ENCODE measurements around the gene BEND4.
A peak's percentile ranks its signal among the peaks of the same experiment; 100 is the strongest.
"Not testable (repeated sequence)": the region's sequence is repeated elsewhere in the genome, so short reads cannot be mapped to it uniquely, and the experiment has no call there.

BEND4 gene

DNA sequence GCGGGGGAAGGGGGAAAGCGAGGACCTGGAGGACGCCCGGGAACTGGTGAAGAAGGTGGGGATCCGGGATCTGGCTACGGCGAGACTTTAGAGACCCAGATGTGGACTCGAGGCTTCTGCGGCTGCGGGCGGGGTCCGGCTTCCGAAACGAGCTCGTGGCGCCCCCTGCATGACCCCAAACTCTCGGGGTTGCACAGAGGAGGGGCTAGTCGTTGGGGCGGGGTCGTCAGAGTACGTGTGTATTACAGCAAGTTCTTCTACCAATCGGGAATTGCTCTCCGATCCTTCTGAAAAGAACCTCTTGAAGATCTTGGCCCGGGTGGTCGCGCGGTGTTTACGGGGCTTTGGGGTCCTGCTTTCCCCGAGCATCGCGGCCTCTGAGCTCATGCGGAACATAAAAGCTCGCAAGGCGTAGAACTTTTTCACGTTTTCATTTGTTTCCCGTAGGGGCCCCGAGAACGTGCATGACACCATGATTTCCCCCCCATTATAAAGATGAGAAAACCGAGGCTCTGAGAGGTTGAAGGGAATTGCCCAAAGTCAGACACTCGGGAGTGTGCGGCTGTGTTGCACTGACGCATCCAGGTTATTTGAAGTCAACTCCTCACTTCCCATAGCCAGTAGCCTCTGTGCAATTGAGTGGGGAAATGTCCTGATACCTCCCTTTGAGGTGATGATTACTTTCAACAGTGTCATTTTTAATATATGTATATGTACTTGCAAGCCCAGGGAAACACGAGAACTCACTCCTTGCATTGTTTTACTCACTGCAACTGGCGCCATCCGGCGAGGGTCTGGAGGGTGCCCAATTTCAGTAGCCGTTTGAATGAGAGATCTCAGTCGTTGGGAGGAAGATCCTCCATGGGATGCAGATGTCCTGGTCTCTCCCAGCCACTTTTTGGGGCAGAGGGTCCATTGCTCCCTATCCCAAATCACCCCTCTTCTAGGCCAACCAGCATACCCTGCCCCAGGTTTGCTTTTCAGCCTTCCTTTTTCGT, at the start of gene BEND4:
BEND4 (minus strand) TSS at position 149 of the 998 bp plus-strand sequence. CDS start 512 bp downstream, outside the sequence.
- no peak for DNase-seq

DNA sequence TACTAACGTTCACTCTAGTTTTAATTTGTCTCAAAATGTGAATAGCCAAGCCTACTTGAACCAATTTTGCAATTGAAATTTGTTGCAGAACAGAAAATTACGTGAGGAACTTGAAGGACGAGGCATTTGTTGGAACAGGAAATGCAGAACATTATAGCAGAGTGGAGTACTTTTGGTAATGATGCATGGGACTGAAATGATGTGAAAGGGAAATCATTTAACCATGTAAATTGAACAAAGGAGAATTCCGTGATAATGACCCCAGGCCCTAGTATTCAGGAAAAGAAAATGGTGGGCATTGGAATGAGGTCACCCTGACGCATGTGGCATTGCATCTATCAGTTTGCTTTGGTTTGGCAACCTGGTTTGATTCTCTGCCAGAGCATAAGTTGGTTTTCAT, 44.9 kb upstream of the BEND4 start:
- DNase-seq: no peak

DNA sequence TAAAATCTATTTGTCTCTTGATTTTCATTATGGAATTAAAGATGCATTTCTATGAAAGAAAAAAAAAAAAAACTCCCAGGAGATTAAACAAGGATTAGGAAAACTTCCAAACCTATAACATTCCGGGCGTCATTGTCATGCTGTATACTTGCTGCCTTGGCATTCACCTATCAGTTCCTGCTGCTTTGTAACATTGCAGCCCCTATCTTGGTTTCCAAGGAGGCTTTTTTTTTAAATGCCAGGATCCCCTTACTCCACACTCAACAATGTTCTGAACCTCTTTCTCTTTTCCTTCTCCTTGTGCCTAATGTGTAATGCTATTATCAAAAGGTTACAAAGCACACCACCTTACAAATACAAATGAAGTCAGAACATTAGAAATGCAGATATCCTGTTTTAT, 20.5 kb upstream of the BEND4 start:
- no peak for DNase-seq

DNA sequence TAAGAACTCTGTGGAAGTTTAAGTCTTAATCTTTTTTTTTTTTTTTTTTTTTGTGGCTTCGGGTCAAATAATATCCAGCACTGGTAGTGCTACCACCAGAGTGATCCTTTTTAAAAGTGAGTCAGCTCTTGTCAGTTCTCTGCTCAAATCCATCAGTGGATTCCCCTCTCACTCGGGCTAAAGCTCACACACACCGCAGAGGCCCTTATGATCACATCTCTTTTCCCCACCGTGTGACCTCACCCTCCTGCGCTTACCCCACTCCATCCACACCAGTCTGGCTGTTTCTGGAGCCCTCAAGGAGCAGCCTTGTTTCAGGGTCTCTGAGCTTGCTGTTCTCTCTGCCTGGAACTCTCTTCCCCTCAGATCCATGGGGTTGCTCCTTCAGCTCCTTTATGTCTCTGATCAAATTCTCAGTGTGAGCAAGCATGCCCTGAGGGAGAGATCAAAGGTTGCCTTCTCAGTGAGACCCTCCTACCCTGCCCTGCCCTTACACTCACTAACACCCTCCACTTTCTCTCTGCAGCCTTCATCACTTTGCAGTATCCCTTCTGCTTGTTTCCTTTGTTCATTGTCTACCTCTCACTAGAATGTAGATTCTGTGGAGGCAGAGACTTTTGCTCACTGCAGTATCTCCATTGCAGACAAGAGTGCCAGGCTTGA, 19.8 kb upstream of the BEND4 start:
- no peak for DNase-seq

DNA sequence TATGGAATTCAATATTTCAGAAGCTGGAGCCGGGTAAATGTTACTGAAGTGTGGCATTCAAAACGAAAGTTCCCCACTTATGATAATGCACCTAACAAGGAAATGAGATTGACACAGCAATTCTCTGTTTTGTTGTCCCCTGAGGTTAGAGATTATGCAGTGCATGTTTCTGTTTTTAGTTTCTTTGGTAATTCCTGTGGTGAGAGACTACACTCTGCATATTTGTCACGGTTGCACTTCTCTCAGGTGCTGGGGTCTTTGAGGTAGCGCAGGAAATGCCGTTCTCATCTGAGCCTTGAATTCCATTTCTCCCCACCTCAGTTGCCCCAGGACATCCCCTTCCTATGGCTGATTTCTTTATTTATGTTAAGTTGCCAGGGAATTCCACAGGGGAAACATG, 15.3 kb upstream of the BEND4 start:
- no peak for DNase-seq

DNA sequence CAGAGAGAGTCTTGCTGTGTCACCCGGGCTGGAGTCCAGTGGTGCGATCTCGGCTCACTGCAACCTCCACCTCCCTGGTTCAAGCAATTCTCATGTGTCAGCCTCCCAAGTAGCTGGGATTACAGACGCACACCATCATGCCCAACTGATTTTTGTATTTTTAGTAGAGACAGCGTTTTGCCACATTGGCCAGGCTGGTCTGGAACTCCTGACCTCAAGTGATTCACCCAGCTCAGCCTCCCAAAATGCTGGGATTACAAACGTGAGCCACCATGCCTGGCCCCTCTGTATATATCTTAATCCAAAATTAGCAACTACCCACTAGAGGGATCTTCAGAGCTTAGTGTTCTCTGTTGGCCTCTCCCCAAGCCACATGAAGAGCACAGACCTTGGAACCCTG, 13.7 kb upstream of the BEND4 start:
- DNase-seq: not testable (repeated sequence)

DNA sequence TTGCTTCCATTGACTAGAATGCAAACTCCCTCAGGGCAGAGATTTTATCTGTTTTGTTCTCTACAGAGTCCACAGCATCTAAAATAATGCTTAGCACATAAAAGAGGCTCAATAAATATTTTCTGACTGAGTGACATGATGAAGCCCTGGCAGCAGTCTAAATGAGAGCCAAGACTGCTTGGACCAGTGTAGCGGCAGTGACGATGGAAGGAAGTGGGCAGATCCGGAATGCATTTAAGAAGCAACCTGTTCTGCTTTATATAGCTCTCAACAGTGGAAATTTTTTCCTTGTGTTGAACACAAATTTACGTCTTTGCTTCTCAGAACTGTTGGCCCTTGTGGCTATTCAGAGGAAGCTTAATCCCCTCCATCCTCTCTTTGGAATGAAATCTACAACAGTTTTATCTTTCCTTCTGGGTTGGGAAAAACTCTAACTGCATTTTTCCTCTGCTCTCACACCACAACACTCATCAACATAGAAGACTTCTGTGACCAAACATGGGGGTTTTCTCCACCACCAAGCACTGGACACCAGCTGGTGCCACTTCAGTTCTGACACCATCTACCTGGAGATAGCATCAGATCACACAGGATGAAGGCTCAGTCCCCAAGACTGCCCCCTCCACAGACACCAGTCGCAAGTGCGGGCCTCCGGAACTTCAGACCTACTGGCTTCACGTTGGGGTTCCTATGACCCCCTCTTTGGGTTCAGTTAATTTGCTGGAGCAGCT, 7.0 kb upstream of the BEND4 start:
- no peak for DNase-seq

DNA sequence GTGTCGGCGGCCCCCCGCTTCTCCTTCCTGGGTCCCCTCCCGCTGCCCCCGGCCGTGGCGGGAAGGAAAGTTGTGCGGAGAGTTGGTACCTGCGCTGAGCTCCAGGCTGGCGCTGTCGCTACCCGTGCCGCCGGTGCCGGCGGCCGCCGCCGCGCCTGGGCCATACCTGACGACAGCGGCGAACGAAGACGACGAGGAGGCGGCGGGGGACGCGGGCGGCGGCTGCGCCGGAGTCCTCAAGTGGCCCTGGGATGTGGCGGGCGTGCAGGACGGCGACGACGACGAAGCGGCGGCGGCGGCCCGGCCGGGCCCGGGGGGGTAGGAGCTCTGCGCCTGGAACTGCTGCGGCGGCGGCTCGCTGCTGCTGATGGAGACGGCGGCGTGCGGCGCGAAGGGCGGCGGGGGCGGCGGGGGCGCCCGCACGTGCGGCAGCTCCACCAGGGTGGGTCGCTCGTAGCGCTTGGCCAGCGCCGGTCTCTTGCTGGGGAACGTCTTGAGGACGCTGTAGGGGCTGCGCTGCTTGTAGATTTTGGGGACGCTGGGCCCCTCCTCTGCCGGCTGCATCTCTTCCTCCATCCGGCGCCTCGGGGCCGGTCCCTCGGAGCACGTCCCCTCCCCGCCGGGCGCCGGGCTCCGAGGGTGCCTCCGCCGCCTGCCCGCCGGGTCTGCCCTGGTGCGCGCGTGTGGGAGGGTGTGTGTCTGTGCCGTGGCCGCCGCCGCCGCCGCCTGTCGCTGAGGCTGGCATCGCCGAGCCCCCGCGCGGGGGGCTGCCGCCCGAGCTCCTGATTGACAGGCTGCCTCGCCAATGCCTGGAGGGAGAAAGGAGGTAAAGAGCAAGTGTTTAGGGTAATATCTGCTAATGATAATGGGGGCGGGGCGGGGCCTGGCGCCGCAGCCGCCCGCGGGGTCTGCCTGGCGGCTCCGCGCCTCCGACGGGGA, 618 bp downstream of the BEND4 start:
- peak; percentile 26 for DNase-seq

DNA sequence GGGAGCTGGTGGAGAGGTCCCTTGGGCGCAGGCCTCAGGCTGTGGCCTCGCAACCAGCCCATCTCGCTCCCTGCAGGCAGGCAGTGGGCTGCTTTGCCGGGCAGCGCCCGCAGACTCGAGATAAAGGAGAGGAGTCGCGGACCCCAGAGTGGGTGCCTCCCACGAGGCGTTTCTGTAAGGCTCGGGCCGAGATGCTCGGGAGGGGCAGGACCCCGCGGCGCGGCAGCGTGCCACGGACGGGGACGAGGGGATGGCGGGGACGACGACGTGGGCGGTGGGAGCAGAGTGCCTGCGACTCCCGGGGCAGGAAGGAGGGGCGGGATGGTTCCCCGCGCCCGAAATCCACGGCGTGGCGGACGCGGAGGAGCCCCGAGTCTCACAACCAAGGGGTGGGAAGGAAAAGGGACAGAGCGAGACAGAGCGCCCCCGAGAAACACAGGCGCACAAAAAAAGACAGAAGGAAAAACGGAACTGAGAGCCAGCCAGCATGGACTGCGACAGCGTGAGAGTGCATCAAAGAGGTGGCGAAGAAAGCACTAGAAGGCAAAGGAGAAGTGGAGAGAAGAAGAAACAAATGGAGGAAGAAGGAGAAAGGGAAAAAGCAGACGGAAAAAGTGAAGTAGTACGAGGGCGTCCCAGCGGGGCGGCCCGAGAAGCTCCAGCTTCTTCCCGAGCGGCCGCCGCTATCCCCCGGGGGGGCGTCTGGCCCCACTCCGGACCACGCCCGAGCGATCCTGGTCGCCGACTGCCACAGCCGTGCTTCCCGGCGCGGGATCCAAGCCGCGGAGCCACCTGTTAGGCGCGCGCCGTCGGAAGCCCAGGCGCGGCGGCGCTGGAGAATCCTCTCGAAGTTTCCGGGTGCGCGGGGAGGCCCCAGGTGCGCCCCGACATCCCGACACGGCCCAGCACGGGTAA, 1.5 kb downstream of the BEND4 start:
- no peak for DNase-seq

DNA sequence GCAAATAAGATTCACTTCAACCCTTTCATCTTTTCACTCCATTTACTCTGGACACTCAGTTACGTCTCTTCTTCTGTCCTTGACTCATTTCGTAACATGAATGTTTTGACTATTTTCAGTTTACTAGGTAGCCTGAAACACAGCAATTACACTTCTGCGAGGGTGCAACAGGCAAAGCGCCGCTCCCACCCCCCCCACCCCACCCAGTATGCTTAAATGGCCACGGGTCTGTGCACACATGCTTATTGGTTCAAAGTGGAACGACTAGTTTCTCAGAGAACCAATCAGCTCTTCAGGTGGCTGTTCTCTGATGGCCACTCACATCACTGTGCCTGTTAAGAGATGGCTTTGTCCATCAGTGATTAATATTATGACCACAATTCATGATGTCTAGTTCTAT, 3.5 kb downstream of the BEND4 start:
- DNase-seq: no peak

DNA sequence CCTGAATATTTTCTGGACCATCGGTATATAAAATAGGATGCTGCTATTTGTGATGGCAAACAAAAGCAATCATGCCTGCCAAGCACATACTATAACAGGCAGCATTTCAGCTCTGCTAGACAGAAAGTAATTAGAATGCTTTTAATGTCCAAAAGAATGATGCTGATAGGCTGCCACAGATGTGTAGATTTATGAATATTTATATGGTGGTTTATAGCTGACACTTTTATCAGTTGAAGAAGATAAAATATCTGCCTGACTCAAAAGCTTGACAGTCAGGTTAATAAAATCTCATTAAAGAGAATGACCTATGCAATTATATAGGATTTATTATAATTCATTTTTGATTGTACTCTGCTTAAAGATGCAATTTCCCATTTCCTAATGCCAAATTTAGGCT, 4.0 kb downstream of the BEND4 start:
- DNase-seq: no peak

DNA sequence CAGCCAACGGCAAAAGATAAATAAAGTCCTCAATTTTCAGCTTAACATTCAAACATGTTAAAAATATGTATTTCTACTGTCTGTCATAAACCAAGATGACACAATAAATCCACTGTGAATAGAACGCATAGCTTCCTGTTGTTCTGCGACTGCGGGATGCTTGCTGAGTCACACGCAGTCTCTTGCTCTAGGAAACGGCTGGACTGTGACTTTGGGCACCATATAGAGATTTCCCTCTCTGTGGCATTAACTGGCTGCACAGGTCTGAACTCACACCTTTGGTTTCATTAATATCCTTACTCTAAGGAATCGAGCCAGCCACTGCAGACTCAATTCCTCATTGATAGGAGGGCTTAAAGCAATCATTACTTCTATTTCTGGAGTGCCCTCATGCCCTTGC, 8.4 kb downstream of the BEND4 start:
- no peak for DNase-seq

DNA sequence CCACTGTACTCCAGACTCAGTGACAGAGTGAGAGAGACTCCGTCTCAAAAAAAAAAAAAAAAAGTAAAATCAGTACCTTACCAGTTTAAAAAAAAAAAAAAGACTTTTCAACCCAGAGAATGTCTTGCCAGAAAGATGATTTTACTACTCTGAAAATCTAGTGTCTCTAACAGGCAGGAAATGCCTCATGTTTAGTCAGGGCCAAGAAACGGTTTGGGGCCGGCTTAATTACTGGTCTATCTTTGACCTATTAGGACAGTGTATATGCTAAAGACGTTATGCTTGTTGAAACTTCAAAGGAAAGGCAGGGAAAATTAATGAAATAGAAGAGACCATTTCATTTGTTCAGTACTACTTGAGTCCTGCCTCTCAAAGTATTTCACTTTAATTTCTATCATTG, 9.9 kb downstream of the BEND4 start:
- no peak for DNase-seq

DNA sequence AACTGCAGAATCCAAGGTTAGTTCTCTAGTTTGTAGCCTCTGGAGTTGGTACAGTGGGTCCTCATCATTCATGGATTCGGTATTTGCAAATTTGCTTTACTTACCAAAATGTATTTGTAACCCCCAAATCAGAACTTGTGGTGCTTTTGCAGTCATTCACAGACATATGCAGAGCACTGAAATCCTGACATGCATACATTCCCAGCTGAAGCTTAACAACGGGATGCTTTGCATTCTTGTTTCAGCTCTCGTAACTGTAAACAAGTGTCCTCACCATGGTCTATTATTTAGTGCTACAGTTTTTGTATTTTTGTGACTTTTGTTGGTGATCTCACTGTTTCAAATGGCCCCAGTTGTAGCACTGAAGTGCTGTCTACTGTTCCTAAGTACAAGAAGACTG, 16.1 kb downstream of the BEND4 start:
- no peak for DNase-seq

DNA sequence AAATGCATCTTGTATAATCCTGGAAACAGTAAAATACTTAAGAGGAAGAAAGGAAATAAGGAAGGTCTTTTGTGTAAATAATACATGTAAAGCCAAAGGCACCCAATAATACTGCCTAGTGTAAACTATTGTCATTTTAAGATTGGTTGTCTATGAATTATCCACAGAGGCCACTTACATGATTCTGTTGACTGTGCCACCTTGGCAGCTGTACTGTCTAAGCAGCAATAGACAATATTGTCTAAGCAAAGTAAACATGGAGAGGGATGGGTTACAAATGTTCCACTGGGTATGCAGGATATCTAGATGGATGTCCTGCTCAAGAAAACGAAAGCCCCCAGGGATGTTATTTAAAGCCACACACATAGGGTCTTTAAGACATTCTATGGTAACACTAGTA, 19.4 kb downstream of the BEND4 start:
- DNase-seq: no peak

DNA sequence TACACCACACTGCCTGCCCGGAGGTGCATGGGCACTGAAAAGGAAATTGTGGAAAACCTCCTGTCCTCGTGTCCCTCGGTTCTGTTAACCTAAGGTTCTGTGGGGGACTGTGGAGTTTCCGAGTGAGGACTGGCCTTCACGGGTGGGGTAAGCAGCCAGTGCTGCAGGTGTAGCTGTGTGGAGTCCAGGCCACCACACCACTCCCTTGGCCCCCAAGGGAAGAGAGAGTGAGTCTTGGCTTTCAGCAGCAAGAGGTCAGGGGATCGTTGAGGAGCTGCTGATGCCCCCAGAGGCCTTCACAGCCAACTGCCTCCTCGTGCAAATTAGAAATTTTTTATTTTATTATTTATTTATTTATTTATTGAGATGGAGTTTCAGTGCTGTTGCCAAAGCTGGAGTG, 20.4 kb downstream of the BEND4 start:
- DNase-seq: no peak

DNA sequence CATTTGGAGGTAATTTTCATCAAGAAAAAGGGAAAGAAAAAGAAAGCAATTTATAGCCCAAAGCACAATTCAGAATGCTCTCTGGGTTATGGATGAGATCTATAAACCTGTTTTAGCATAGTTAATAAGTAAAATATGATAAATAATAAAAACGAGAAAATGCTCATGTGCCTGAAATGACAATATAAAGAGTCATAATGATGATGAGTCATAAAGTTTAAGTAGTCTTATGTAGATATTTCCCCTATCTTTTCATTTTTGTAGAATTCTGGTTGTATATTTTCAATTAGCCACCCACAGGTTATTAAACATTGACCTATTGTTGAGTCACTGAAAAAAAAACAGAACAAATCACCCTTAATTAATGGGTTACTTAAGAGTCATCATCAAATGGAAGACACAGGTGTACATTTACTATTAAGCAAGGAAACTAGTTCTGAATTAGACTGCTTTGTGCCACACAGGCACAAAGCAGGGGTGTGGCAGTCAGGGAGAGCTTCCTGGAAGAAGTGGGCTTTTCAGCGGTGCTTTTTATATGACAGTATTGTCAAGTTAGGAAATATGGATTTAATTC, 29.3 kb downstream of the BEND4 start:
- no peak for DNase-seq

DNA sequence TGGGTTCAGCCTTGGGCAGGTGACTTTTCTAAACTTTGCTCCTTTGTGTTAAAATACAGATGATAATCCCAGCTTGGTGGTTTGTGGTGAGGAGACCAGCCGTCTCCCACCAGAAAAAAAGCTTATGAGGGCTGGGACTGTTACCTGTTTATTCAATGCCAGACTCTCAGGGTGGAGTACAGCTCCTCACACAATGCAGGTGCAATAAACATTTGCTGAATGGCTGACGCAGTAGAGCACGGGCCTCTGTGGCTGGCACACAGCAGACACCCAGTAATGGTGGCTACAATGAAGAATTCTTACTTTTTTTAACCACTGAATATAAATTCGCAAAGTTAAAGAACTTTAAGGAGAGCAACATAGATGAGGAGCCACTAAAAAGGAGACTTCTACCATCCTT, 30.2 kb downstream of the BEND4 start:
- DNase-seq: no peak

DNA sequence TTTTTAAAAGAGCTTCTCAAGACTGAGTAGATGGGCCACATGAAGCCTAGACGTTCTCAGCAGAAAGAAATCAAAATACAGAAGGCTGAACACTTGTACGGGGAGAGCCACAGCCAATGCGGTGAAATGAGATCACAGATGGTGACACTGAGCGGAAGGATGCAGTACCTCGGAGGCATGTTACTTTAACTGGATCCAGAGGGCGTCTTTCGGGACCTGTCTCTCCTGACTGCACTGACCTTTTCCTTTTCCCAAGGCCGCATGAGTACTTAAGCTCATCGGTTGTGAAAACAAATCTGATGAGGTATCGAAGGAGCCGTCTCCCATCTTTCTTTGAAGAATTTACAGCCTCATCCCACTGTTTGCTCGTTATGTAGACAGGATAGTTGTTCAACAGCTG, 32.6 kb downstream of the BEND4 start:
- no peak for DNase-seq

DNA sequence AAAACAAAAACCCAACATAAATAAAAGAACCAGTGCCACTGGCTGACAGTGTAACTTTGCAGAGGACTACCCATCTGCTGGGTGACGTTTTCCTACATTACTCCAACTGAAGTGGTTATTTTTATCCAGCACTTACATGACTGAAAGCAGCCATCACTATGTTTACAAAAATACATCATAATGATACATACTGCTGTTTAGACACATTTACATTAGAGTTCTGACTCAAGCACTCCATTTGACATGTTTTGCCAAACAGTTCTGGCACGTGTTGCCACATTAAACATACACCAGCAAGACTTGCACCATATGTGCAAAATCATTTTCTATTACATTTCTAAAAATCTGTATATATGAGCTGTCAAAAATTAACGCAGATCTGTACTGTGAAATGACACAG, 39.6 kb downstream of the BEND4 start:
- no peak for DNase-seq

DNA sequence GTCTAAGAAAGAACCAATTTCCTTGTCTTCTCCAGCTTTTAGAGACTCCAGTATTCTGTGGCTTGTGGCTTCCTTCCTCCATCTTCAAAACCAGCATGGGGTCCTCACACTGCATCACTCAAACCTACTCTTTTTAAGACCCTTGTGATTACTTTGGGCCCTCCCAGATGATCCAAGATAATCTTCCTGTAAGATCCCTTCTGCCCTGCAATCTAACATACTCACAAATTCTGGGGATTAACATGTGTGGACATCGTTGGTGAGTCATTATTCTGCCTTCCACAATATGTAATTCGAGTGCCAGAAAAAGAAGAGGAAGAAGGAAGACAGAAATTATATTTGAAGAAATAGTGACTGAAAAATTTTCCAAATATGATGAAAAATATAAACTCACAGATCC, 47.9 kb downstream of the BEND4 start:
- DNase-seq: no peak
